ENCODE data around the gene ALDH7A1. TPM values are rescaled to one million over a fixed set of nuclear protein-coding genes. Genes with fewer than 3 reads are reported as not detected.

Gene ALDH7A1
- total and polyA plus RNA-seq, 10 of the 15 experiments (the other 5 are each of a cell fraction or from before 2014, with no cell fraction given) = 0.18 to 1.0 (median 0.41) TPM; not detected in 1

- TF ChIP-seq E2F8 (IDR thresholded peaks at IDR 0.05; ENCODE audit: low read depth, partially characterized antibody) = no peak
Measured at GRCh38 chr5:126521130-126521529, 73.9 kb downstream of the ALDH7A1 start (continued).

GRCh38 chr5:126520593-126520953 is 74.4 kb downstream of the ALDH7A1 start:
- TF ChIP-seq NFIC (IDR thresholded peaks at IDR 0.05; ENCODE audit: low read depth, low read length) (no peak), KAT2A (conservative IDR thresholded peaks at IDR 0.05; ENCODE audit: control insufficient read depth, low read depth, low read length) (no peak), SREBF1 (IDR thresholded peaks at IDR 0.05; ENCODE audit: low read length) (no peak), STAT1 (conservative IDR thresholded peaks at IDR 0.05) (no peak), NFYA (IDR thresholded peaks at IDR 0.05; ENCODE audit: borderline replicate concordance, low read depth, low read length) (no peak), IKZF1 (conservative IDR thresholded peaks at IDR 0.05) (no peak), BMI1 (IDR thresholded peaks at IDR 0.05; ENCODE audit: borderline replicate concordance) (no peak), ZNF24 (IDR thresholded peaks at IDR 0.05) (no peak), PML (IDR thresholded peaks at IDR 0.05; ENCODE audit: low read length) (no peak), FOS (IDR thresholded peaks at IDR 0.05; ENCODE audit: borderline replicate concordance, extremely low read depth, insufficient read length) (no peak), ZZZ3 (IDR thresholded peaks at IDR 0.05; ENCODE audit: control insufficient read depth, insufficient read length, low read depth) (no peak)
- TF ChIP-seq, protein P1, sequence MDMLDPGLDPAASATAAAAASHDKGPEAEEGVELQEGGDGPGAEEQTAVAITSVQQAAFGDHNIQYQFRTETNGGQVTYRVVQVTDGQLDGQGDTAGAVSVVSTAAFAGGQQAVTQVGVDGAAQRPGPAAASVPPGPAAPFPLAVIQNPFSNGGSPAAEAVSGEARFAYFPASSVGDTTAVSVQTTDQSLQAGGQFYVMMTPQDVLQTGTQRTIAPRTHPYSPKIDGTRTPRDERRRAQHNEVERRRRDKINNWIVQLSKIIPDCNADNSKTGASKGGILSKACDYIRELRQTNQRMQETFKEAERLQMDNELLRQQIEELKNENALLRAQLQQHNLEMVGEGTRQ (IDR thresholded peaks at IDR 0.05; ENCODE audit: borderline replicate concordance, low read depth, low read length) = no peak
- TF ChIP-seq, protein P2, sequence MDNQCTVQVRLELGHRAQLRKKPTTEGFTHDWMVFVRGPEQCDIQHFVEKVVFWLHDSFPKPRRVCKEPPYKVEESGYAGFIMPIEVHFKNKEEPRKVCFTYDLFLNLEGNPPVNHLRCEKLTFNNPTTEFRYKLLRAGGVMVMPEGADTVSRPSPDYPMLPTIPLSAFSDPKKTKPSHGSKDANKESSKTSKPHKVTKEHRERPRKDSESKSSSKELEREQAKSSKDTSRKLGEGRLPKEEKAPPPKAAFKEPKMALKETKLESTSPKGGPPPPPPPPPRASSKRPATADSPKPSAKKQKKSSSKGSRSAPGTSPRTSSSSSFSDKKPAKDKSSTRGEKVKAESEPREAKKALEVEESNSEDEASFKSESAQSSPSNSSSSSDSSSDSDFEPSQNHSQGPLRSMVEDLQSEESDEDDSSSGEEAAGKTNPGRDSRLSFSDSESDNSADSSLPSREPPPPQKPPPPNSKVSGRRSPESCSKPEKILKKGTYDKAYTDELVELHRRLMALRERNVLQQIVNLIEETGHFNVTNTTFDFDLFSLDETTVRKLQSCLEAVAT (IDR thresholded peaks at IDR 0.05) = no peak
- TF ChIP-seq, protein P3, sequence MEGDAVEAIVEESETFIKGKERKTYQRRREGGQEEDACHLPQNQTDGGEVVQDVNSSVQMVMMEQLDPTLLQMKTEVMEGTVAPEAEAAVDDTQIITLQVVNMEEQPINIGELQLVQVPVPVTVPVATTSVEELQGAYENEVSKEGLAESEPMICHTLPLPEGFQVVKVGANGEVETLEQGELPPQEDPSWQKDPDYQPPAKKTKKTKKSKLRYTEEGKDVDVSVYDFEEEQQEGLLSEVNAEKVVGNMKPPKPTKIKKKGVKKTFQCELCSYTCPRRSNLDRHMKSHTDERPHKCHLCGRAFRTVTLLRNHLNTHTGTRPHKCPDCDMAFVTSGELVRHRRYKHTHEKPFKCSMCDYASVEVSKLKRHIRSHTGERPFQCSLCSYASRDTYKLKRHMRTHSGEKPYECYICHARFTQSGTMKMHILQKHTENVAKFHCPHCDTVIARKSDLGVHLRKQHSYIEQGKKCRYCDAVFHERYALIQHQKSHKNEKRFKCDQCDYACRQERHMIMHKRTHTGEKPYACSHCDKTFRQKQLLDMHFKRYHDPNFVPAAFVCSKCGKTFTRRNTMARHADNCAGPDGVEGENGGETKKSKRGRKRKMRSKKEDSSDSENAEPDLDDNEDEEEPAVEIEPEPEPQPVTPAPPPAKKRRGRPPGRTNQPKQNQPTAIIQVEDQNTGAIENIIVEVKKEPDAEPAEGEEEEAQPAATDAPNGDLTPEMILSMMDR (IDR thresholded peaks at IDR 0.05 in 2 of 3, conservative IDR thresholded peaks at IDR 0.05 in 1 of 3; ENCODE audit: control insufficient read depth in 2 of 3, extremely low read depth in 1 of 3, insufficient read depth in 1 of 3, low read depth in 3 of 3, low read length in 3 of 3) = no peak
- ChIA-PET RAD21 (ENCODE audit: unreplicated experiment) (interaction anchor here (1.2 kb wide), 1 partner anchor 183 kb away, joined by 3 read pairs; no protein-coding TSS in a partner anchor), CTCF (interaction anchor here (1.0 to 1.3 kb wide), 2 partner anchors 13 to 19 kb away, joined by 3 read pairs; no protein-coding TSS in a partner anchor), POLR2A (no interaction called here), SMC1A (ENCODE audit: uncharacterized antibody, unreplicated experiment) (interaction anchor here (1.0 to 2.8 kb wide), 4 partner anchors 21 to 182 kb away, joined by 3 to 8 read pairs (median 6); no protein-coding TSS in a partner anchor)
- in situ Hi-C loops (cut with MboI) = no loop called here
- H3K4me1 ChIP-seq (ENCODE audit: control insufficient read depth, insufficient read depth, low read length) = no peaks in the 10 kb centered on the region
- no peak overlapping the region for H3K4me2 ChIP-seq (ENCODE audit: control insufficient read depth, insufficient read depth)
- no peak overlapping the region for H3K9ac ChIP-seq (ENCODE audit: control insufficient read depth, insufficient read depth, low read length)
- H3K36me3 ChIP-seq (ENCODE audit: control insufficient read depth in 2 of 2, insufficient read depth in 2 of 2, low read length in 1 of 2) = no peaks in the 10 kb centered on the region
- no peak overlapping the region for H2AFZ ChIP-seq (ENCODE audit: control insufficient read depth, low read depth, low read length)
- H4K20me1 ChIP-seq (ENCODE audit: control insufficient read depth, insufficient read depth) = no peaks in the 10 kb centered on the region
- no peak overlapping the region for H3K4me3 ChIP-seq
- no peaks in the 10 kb centered on the region for H3K9me3 ChIP-seq (replicated peaks; ENCODE audit: control insufficient read depth, insufficient read depth, low read length)
- intact Hi-C loops (cut with micrococcal nuclease; ENCODE audit: unreplicated experiment) = no loop called here
- DNase-seq (ENCODE audit: low read depth, low spot score) (no peak), FAIRE-seq (no peak), ATAC-seq (no peak)
- H3K27me3 ChIP-seq (replicated peaks in 1 of 2; ENCODE audit: control insufficient read depth in 2 of 2, insufficient read depth in 2 of 2, low read length in 1 of 2) = no peaks in the 10 kb centered on the region; a peak in 1 of 4 replicates
- no TSS peak for BruUV-seq (replicated peaks)
- no peak overlapping the region for H3K27ac ChIP-seq (ENCODE audit: control insufficient read depth, insufficient read depth)
- no peaks in the 10 kb centered on the region for H3K79me2 ChIP-seq (ENCODE audit: control insufficient read depth, insufficient read depth, low read length)
